ENCODE measurements around the gene PGS1.

Gene PGS1

DNA sequence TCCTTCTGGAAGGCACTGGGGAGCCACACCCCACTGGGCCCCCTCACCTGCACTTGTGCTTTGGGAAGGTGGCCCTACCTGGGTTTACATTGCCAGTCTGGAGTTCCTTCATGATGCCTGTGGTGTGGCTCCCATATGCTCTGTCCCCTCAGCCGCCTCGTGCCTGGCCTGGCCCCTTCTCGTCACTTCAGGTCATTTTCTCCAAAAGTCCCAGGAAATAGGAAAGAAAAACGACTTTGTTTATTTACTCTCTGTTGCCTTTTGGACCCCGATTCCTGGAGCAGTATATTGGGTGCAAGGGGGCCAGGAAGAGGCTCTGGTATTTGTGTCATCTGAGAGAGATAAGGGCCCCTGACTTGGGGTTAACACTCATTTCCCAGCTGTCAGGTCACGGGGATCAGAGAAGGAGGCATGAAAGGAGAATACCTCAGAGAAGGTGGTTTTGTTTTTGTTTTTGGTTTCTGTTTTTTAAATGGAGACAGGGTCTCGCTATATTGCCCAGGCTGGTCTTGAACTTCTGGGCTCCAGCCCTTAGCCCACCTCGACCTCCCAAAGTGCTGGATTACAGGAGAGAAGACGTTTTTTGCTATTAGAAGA is 23.3 kb upstream of the PGS1 start:
- Mint-ChIP-seq H3K4me1 (peaks cover 74% of the 10 kb centered on the region), H3K27ac (peak overlapping the region; percentile 97), H3K4me3 (peak overlapping the region; percentile 83), H3K9me3 (no peaks in the 10 kb centered on the region), H3K36me3 (peaks cover 33% of the 10 kb centered on the region), H3K27me3 (no peaks in the 10 kb centered on the region)
- CTCF ChIA-PET, result interaction anchor here (1.1 to 1.5 kb wide), 3 partner anchors 11 to 66 kb away, joined by 3 to 9 read pairs (median 3); no protein-coding TSS in a partner anchor
- peak; percentile 64 for DNase-seq

DNA sequence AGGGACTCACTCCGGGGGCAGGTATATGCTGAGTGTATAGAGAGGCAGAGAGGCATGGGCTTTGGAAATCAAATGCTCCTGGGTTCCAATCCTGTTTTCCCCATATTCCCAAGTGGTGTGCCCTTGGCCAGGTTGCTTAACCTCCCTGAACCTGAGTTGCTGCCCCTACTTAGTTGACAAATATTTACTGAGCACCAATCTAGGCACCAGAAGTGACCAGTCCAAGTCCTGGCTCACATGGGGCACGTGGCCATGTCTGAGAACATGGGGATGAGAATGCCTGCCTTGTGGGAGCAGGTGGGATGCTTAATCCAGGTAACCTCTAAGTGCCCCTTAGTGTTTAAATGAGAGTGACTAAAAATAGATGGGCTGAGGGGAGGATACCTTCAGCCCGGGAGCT is 22.7 kb upstream of the PGS1 start:
- peaks cover 33% of the 10 kb centered on the region for H3K36me3 Mint-ChIP-seq
- peak overlapping the region; percentile 83 for H3K4me3 Mint-ChIP-seq
- H3K27me3 Mint-ChIP-seq, result peaks cover 1% of the 10 kb centered on the region
- no peaks in the 10 kb centered on the region for H3K9me3 Mint-ChIP-seq
- DNase-seq, result no peak
- CTCF ChIA-PET, result interaction anchor here (1.1 to 1.5 kb wide), 5 partner anchors 10 to 67 kb away, joined by 3 to 9 read pairs (median 3); no protein-coding TSS in a partner anchor
- peak overlapping the region; percentile 97 for H3K27ac Mint-ChIP-seq
- peaks cover 69% of the 10 kb centered on the region for H3K4me1 Mint-ChIP-seq

DNA sequence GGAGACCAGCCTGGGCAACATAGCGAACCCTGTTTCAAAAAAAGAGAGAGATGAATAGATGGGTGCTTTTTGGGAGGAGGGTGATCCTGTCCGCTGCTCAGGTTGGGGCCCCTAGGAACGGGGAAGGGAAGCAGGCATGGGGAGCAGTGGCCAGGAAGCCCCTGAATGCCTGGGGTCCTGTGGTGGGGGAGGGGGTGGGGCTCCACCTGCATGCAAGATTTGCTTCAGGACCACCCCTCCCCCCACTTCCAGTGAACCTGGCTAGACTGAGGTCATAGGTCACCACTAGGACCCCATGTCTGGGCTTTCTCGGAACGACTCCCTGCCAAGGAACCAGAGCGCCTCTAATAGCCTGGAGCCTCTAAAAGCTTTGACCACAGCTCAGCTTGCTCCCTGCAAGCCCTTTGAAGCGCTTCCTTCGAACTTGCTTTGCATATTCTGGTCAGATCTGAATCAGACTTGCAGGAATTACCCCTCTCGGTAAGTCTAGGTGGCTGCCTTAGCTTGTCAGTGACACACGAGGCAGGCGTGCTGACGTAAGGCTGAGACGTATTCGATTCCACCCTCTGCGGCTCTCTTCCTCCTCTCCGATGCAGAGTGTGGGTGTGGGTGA is 22.2 kb upstream of the PGS1 start:
- H3K4me3 Mint-ChIP-seq, result peak overlapping the region; percentile 83
- H3K9me3 Mint-ChIP-seq, result no peaks in the 10 kb centered on the region
- CTCF ChIA-PET, result interaction anchor here (0.9 to 1.5 kb wide), 8 partner anchors 10 to 106 kb away, joined by 3 to 9 read pairs (median 4); no protein-coding TSS in a partner anchor
- peak overlapping the region; percentile 97 for H3K27ac Mint-ChIP-seq
- H3K4me1 Mint-ChIP-seq, result peaks cover 72% of the 10 kb centered on the region
- H3K27me3 Mint-ChIP-seq, result peaks cover 6% of the 10 kb centered on the region
- DNase-seq, result peak; percentile 95
- H3K36me3 Mint-ChIP-seq, result peaks cover 33% of the 10 kb centered on the region

DNA sequence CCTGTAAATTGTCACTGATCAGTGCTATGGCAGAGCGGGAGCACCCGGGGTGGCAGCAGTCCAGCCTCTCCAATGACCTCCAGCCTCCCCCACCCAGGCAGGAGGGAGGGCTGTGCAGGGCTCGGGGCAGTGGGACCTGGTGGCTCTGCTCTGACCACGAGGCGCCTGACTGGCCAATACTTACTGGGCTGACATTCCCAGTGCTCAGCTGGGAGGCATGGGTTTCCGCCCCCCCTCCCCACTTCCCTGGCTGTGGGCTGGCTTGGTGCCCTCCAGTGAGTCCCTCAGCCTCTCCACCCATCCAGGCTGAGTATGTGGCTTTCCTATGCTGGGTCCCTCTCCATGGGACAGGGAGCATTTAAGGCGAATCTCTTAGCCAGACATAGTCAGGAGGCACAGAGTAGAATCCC is 21.3 kb upstream of the PGS1 start:
- H3K27ac Mint-ChIP-seq, result peak overlapping the region; percentile 97
- peak; percentile 35 for DNase-seq
- CTCF ChIA-PET, result interaction anchor here (1.2 to 2.9 kb wide), 3 partner anchors 13 to 68 kb away, joined by 3 to 7 read pairs (median 5); no protein-coding TSS in a partner anchor
- H3K9me3 Mint-ChIP-seq, result no peaks in the 10 kb centered on the region
- H3K4me3 Mint-ChIP-seq, result peak overlapping the region; percentile 83
- peaks cover 68% of the 10 kb centered on the region for H3K4me1 Mint-ChIP-seq
- H3K27me3 Mint-ChIP-seq, result peaks cover 13% of the 10 kb centered on the region
- H3K36me3 Mint-ChIP-seq, result peaks cover 33% of the 10 kb centered on the region

DNA sequence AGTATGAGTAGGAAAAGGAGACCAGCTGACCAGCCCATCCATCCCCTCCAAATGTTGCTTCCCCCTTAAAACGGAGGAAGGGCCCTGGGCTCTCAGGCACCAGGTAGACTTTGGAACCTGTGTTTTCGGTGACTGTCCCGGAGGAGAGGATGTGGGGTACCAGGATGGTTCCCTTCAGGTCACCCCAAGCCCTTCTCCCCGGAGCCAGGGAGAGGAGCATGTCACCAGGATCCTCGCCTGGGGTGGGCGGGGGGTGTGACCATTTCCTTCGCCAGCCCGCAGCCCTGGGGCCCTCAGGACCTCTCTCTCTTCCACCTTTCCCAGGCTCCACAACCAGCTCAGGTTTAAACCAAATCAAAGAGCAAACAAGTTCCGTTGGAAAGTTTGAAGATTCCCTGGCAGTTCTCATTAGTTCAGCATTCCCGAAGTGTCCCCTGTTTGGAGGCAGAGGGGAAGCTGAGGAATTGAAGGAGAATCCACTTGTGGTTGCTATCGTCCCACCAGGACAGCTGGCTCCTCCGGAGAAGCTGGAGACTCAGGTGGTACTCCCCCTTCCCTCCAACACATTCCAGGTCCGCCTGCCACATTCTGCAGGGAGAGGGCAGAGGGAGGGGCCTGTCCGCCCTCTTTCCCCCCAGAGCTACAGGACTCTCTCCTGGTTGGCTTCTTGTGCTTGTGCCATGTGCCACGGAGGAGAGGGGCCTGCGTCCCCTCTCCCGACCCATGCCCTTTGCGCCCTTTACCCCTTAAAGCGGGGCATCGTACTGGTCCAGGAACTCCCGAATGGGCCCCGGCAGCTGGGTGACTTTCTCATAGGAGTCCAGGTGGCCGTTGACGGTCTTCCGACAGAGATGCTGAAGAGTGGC is 20.5 kb upstream of the PGS1 start:
- DNase-seq, result no peak
- Mint-ChIP-seq H3K27ac (peak overlapping the region; percentile 97), H3K4me1 (peaks cover 64% of the 10 kb centered on the region), H3K27me3 (peaks cover 13% of the 10 kb centered on the region), H3K4me3 (peak overlapping the region; percentile 83), H3K9me3 (no peaks in the 10 kb centered on the region), H3K36me3 (peaks cover 33% of the 10 kb centered on the region)
- CTCF ChIA-PET, result interaction anchor here (0.7 to 2.9 kb wide), 7 partner anchors 14 to 108 kb away, joined by 3 to 7 read pairs (median 5); no protein-coding TSS in a partner anchor

DNA sequence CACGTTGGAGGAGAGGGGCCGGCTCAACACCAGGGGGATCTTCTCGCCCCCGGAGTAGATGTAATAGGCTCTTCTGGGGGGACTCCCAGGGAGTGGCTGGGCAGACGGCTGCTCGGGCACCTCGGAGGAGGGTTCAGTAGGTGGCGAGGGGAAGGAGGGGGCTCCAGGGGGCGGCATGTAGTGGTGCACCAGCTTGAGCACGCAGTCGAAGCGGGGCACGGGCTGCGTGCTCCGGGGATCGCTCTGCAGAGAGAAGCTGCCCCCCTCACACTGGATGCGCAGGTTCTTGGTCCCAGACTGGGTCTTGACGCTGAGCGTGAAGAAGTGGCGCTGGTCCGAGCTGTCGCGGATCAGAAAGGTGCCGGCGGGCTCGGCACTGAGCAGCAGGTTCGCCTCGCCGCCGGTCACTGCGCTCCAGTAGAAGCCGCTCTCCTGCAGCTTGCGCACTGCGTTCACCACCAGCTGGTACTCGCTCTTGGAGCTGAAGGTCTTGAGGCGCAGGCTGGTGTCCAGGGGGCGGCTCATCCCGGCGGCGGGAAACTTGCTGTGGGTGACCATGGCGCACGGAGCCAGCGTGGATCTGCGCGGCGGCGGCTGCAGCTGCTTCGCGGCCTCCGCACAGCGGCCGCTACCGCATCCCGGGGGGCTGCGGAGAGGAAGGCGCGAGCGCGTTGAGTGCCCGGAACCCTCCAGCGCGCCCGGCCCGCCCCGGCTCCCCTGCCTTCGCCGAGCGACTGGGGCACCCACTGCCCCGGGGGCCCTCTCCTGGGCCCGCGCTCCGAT is 19.7 kb upstream of the PGS1 start:
- CTCF ChIA-PET, result interaction anchor here (0.7 to 2.9 kb wide), 7 partner anchors 15 to 109 kb away, joined by 3 to 7 read pairs (median 5); no protein-coding TSS in a partner anchor
- Mint-ChIP-seq H3K4me3 (peak overlapping the region; percentile 83), H3K27ac (peak overlapping the region; percentile 74), H3K36me3 (peaks cover 33% of the 10 kb centered on the region), H3K9me3 (no peaks in the 10 kb centered on the region), H3K27me3 (peaks cover 17% of the 10 kb centered on the region), H3K4me1 (peaks cover 57% of the 10 kb centered on the region)
- peak; percentile 53 for DNase-seq

DNA sequence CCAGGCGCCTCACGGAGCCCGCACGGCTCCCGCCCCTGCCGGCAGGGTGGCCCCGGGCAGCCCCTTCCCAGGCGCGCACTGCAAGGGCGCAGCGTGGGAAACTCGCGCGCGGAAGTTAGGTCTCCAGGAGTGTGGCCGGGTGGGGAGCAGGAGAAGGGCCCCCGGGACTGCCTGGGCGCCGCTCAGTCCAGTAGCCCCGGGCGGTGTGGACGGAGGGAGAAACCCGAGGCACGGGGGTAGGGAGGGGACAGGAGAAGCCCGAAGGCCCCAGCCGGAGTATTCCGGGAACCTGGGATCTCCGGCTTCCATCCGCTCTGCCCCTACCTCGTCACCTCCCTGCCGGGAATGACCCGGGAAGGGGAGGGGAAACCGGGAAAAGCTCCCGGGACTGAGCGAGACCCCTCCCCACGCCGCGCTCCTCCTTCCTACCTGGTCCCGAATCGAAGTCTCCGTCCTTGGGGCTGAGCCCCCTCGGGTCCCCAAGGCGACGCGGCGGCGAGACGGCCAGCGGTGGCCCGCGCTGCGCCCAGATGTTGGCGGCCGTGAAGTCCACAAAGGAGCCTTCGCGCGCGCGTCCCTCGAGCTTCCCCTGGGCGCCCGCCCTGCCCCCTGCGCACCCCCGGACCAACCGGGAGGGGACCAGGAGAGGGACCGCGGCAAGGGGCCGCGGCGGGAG is 19.0 kb upstream of the PGS1 start:
- Mint-ChIP-seq H3K4me1 (peaks cover 53% of the 10 kb centered on the region), H3K9me3 (no peaks in the 10 kb centered on the region), H3K4me3 (peak overlapping the region; percentile 83), H3K36me3 (peaks cover 33% of the 10 kb centered on the region), H3K27ac (peak overlapping the region; percentile 84), H3K27me3 (peaks cover 24% of the 10 kb centered on the region)
- DNase-seq, result no peak
- CTCF ChIA-PET, result interaction anchor here (1.4 to 2.9 kb wide), 6 partner anchors 16 to 69 kb away, joined by 4 to 10 read pairs (median 6); partner anchors contain the start of gene PGS1

DNA sequence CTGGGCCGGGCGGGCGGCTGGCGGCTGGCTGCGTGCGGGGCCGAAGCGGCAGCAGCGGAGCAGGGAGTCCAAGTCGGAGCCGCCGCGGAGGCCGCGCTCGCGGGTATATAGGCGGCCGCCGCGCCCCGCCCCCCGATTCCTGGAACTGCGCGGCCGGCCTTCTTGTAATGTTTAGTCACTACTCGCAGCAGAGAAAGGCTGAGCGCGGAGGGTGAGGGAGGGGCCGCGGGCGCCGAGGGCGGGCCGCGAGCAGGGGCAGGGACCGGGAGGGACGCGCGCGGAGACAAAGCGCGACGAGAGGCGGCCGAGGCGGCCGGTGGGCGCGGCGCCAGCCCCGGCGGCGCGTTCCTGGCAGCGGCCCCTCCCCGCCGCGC is 18.5 kb upstream of the PGS1 start, which contains the start of gene SOCS3:
SOCS3 (minus strand) TSS at position 81 of the 374 bp plus-strand sequence. CDS start 982 bp downstream, outside the sequence.
- peaks cover 52% of the 10 kb centered on the region for H3K4me1 Mint-ChIP-seq
- peaks cover 30% of the 10 kb centered on the region for H3K27me3 Mint-ChIP-seq
- peak; percentile 97 for DNase-seq
- CTCF ChIA-PET, result interaction anchor here (1.2 to 6.8 kb wide), 7 partner anchors 16 to 69 kb away, joined by 3 to 84 read pairs (median 7); partner anchors contain the start of gene PGS1
- peak within 1 kb of the TSS; percentile 93 for H3K27ac Mint-ChIP-seq
- H3K4me3 Mint-ChIP-seq, result peak within 1 kb of the TSS; percentile 83
- H3K36me3 Mint-ChIP-seq, result peaks cover 33% of the 10 kb centered on the region
- H3K9me3 Mint-ChIP-seq, result no peaks in the 10 kb centered on the region

DNA sequence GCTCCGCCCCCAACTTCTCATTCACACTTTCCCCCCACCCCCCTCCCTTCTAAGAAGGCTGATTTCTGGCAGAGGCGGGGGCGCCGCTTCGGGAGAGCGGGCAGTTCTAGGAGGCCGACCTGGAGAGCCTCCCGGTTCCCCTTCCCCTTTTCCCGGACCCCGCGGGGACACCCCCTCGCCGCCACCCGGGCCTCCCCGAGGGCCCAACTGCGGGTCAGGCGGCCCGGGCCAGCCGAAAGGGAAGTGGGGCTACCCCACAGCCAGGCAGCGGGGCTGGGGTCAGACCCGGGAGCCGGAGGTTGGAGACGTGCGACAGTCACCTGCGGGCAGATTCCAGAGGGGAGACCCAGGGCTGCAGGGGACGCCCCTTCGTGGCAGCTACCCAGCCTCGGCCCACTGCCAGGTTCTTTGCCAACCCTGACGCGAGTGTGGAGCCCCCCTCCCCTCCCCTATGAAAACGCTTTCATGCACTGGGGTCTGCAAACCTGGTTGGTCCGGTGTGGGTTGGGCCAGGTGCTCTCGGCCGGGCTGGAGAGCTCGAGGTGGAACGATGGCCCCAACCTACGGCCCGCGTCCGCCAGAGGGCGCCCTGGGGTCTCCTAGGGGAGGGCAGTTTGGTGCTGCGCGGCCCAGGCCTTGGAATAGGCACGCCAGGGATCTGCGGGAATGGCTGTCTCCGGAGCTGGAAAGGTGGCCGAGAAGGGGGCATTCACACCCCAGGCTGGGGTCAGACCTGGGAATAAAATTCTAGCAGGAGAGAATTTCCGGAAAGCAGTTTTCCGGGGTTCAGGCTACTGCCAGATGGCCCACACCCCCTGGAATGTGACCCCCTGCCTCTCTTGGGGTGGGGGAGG is 17.9 kb upstream of the PGS1 start:
- H3K4me3 Mint-ChIP-seq, result peak overlapping the region; percentile 83
- CTCF ChIA-PET, result interaction anchor here (0.5 to 6.8 kb wide), 21 partner anchors 11 to 110 kb away, joined by 3 to 84 read pairs (median 5); partner anchors contain the start of gene PGS1
- H3K9me3 Mint-ChIP-seq, result no peaks in the 10 kb centered on the region
- H3K36me3 Mint-ChIP-seq, result peaks cover 28% of the 10 kb centered on the region
- peaks cover 36% of the 10 kb centered on the region for H3K27me3 Mint-ChIP-seq
- peaks cover 48% of the 10 kb centered on the region for H3K4me1 Mint-ChIP-seq
- peak; percentile 93 for DNase-seq
- H3K27ac Mint-ChIP-seq, result peak overlapping the region; percentile 93

DNA sequence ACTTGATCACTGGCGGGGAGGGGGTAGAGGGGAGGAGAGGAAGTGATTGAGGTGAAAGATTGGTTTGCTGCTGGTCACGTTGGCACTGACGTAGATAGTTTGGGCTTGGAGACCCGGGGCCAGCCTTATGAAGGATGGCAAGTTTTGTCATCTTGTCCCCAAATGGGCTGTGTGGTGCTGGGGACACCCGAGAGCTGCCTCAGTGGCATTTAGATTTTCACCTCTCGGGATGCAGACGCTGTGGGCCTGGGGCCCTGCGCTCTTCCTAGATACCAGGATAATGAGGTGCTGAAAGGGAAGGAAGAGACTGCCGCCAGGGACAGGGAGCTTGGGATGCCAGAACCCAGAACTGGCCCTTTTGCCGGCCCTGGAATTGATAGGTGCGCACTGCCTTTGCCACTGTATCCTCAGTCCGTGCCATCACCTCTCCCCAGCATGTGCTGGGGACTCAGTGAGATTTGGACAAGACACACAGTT is 17.2 kb upstream of the PGS1 start:
- Mint-ChIP-seq H3K36me3 (peaks cover 23% of the 10 kb centered on the region), H3K4me3 (peak overlapping the region; percentile 83), H3K4me1 (peaks cover 41% of the 10 kb centered on the region), H3K27ac (peak overlapping the region; percentile 69), H3K9me3 (no peaks in the 10 kb centered on the region), H3K27me3 (peaks cover 42% of the 10 kb centered on the region)
- no peak for DNase-seq
- CTCF ChIA-PET, result interaction anchor here (0.5 to 6.8 kb wide), 17 partner anchors 10 to 105 kb away, joined by 3 to 84 read pairs (median 5); partner anchors contain the start of gene PGS1

DNA sequence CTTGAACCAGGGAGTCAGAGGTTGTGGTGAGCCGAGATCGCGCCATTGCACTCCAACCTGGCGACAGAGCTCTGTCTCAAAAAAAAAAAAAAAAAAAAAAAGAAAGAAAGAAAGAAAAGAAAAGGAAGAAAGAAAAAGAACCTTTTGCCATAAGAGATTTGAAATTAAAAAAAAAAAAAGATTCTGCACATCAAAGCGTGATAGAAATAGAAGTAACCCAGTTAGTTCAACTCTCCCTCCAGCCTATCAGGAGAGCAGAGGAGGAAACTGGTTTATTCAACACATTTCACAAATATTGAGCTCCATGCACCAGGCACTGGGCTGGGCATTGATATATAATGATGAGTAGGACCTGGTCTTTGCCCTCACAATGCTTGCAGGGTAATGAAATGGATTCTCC is 16.2 kb upstream of the PGS1 start:
- peaks cover 17% of the 10 kb centered on the region for H3K36me3 Mint-ChIP-seq
- no peak for DNase-seq
- no peak overlapping the region for H3K4me3 Mint-ChIP-seq
- H3K27me3 Mint-ChIP-seq, result peaks cover 52% of the 10 kb centered on the region
- H3K27ac Mint-ChIP-seq, result no peak overlapping the region
- CTCF ChIA-PET, result interaction anchor here (2.5 to 6.8 kb wide), 3 partner anchors 9 to 61 kb away, joined by 10 to 84 read pairs (median 22); partner anchors contain the start of gene PGS1
- H3K9me3 Mint-ChIP-seq, result no peaks in the 10 kb centered on the region
- H3K4me1 Mint-ChIP-seq, result peaks cover 32% of the 10 kb centered on the region

DNA sequence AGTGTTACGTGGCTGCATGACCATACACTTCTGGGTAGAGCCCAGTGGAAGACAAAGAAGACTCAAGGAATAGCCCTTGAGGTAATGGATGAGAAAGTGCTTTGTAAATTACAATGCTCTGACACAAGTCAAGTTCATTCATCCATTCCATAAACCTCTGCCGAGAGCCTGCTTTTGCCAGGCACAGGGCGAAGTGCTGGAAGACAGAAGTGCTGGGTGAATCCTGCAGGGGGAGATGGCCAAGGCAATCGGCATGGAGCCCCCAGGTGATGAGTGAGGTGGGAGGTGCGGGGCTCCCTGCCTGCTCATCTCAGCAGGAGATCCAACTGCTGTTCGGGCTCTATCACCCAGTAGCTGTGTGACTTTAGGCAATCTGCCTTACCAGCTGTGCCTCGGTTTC is 15.8 kb upstream of the PGS1 start:
- no peak for DNase-seq
- H3K36me3 Mint-ChIP-seq, result peaks cover 13% of the 10 kb centered on the region
- no peaks in the 10 kb centered on the region for H3K9me3 Mint-ChIP-seq
- no peak overlapping the region for H3K27ac Mint-ChIP-seq
- H3K4me1 Mint-ChIP-seq, result peaks cover 27% of the 10 kb centered on the region
- H3K27me3 Mint-ChIP-seq, result peaks cover 56% of the 10 kb centered on the region
- CTCF ChIA-PET, result interaction anchor here (0.5 to 6.8 kb wide), 5 partner anchors 9 to 61 kb away, joined by 3 to 84 read pairs (median 4); partner anchors contain the start of gene PGS1
- H3K4me3 Mint-ChIP-seq, result no peak overlapping the region

All from activated naive CD4-positive, alpha-beta T cell treated with anti-CD3 and anti-CD28 coated beads, Interleukin-2, amount 10 ng/mL, durations not matched to agents 7 days and 5 days (primary cell).